Fibroblast of lung (primary cell): ENCODE results near the gene RBM28.

Experiments used
- EZH2 ChIP-seq: IDR thresholded peaks from 2 replicates; pipeline ENCODE4 v1.5.1; 2012; ENCODE audit warnings: low read length, control low read depth, mild to moderate bottlenecking; ENCODE audit errors: missing control alignments
- TF ChIP-seq, protein P1 (sequence below), 2 donors: IDR thresholded peaks in 1 of 2; conservative IDR thresholded peaks in 1 of 2; 1 replicate in 1 of 2; 2 replicates in 1 of 2; pipeline ENCODE4 v1.5.1; 2011 to 2012; ENCODE audit warnings: low read length in 2 of 2, control low read depth in 1 of 2, inconsistent platforms in 1 of 2, low read depth in 1 of 2, mild to moderate bottlenecking in 1 of 2

DNA sequence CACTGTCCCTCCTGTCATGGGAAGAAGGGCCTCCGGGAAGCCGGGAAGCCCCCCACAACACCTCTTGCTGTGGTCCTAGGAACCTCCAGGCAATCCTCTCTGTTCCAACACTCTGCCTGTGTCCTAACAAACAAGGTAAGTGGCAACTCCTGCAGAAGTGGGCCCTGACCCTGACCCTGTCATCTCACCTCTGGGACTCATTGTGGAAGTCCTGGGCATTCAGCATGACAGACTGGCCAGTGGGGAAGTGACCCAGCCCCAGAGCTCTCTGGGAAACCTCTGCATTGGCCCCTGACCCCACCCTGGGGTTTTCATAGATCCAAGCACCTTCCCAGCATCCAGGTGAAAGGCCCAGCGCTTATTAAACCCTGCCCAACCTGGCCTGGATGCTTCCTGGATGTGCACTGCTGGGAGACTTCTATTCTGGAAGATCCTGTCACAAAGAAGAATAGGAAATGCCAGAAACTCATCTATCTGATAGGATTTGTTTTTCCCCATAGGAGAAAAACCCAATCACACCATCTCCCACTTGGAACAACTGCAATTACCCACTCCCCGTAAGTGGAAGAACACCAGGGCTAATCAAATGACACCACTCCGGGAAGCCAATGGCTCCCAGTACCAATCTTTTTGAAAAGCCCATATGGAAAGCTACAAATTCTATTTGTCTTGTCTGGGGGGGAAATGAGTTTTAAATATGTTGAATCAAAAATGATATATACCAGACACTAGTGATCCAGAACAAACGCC is 78.4 kb downstream of the RBM28 start:
- TF ChIP-seq, protein P1, sequence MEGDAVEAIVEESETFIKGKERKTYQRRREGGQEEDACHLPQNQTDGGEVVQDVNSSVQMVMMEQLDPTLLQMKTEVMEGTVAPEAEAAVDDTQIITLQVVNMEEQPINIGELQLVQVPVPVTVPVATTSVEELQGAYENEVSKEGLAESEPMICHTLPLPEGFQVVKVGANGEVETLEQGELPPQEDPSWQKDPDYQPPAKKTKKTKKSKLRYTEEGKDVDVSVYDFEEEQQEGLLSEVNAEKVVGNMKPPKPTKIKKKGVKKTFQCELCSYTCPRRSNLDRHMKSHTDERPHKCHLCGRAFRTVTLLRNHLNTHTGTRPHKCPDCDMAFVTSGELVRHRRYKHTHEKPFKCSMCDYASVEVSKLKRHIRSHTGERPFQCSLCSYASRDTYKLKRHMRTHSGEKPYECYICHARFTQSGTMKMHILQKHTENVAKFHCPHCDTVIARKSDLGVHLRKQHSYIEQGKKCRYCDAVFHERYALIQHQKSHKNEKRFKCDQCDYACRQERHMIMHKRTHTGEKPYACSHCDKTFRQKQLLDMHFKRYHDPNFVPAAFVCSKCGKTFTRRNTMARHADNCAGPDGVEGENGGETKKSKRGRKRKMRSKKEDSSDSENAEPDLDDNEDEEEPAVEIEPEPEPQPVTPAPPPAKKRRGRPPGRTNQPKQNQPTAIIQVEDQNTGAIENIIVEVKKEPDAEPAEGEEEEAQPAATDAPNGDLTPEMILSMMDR (conservative IDR thresholded peaks at IDR 0.05 in 1 of 2, IDR thresholded peaks at IDR 0.05 in 1 of 2; ENCODE audit: low read depth in 1 of 2, low read length in 2 of 2), result no peak
- TF ChIP-seq EZH2, result no peak
